Caco-2 (cell line): ENCODE measurements around the gene TSPAN15. TPM values are rescaled to one million over a fixed set of nuclear protein-coding genes. Genes with fewer than 3 reads are reported as not detected.

Experiments
- BruUV-seq: library from RNA; stranded (reverse); fragments of 400-500 nt; replicated peaks from 2 replicates; lab custom pipeline; 2021; lab: Mats Ljungman, UMichigan
- CTCF ChIA-PET: fragments of 300-600 bp; sonication (Branson Sonifier 250); formaldehyde crosslinking; loops from one replicate; lab custom pipeline; 2022; ENCODE audit warnings: antibody characterized with exemption; lab: Charles Lee
- POLR2A ChIA-PET: fragments of 300-600 bp; sonication (Branson Sonifier 250); formaldehyde crosslinking; loops from one replicate; lab custom pipeline; 2022; ENCODE audit warnings: antibody characterized with exemption; lab: Charles Lee
- DNase-seq, 2 experiments: peaks; one replicate each; pipeline versions ENCODE4 v3.0.0 to v3.0.0-alpha.2; 2020 to 2022
- H3K27me3 ChIP-seq: replicated peaks from 2 replicates; pipeline ENCODE4 v1.6.0; 2011; ENCODE audit warnings: low read length; ENCODE audit not compliant: control insufficient read depth, insufficient read depth
- H3K36me3 ChIP-seq: 2 replicates; pipeline ENCODE4 v1.5.1; 2011; ENCODE audit warnings: low read length; ENCODE audit not compliant: control insufficient read depth, insufficient read depth
- H3K4me1 ChIP-seq: fragments of 250-450 bp; sonication (Bioruptor Pico); 2 replicates; pipeline ENCODE4 v1.5.1; 2020; ENCODE audit warnings: mild to moderate bottlenecking
- H3K4me3 ChIP-seq: 2 replicates; pipeline ENCODE4 v1.5.1; 2011; ENCODE audit warnings: low read depth, mild to moderate bottlenecking, control low read depth, low read length
- H3K9me3 ChIP-seq: fragments of 250-450 bp; sonication (Bioruptor Pico); 2 replicates; pipeline ENCODE4 v1.5.1; 2020; ENCODE audit warnings: mild to moderate bottlenecking, moderate library complexity
- H3K27ac Mint-ChIP-seq: one replicate; pipeline ENCODE4 v1.8.0; 2022; ENCODE audit warnings: mixed read lengths; ENCODE audit not compliant: unreplicated experiment
- H3K27me3 Mint-ChIP-seq: one replicate; pipeline ENCODE4 v1.8.0; 2022; ENCODE audit warnings: mixed read lengths; ENCODE audit not compliant: insufficient read depth, unreplicated experiment
- H3K36me3 Mint-ChIP-seq: one replicate; pipeline ENCODE4 v1.8.0; 2022; ENCODE audit warnings: mild to moderate bottlenecking, mixed read lengths; ENCODE audit not compliant: insufficient read depth, unreplicated experiment
- H3K4me1 Mint-ChIP-seq: one replicate; pipeline ENCODE4 v1.8.0; 2022; ENCODE audit warnings: low read depth, mixed read lengths; ENCODE audit not compliant: unreplicated experiment
- H3K4me3 Mint-ChIP-seq: one replicate; pipeline ENCODE4 v1.8.0; 2022; ENCODE audit warnings: mild to moderate bottlenecking, moderate library complexity, mixed read lengths; ENCODE audit not compliant: unreplicated experiment
- H3K9me3 Mint-ChIP-seq: one replicate; pipeline ENCODE4 v1.8.0; 2022; ENCODE audit warnings: mixed read lengths; ENCODE audit not compliant: unreplicated experiment
- CTCF ChIP-seq, 2 experiments: fragments of 200-600 bp in 1 of 2; IDR thresholded peaks; 1 replicate in 1 of 2; 2 replicates in 1 of 2; pipeline versions ENCODE4 v1.5.1 to v1.8.0; 2011 to 2022; ENCODE audit warnings: antibody characterized with exemption in 1 of 2, control low read depth in 1 of 2, inconsistent platforms in 1 of 2, low read depth in 1 of 2, low read length in 1 of 2, mild to moderate bottlenecking in 1 of 2, moderate library complexity in 1 of 2; ENCODE audit not compliant: insufficient read depth in 1 of 2, severe bottlenecking in 1 of 2, unreplicated experiment in 1 of 2
- intact Hi-C: fragments of 100-400 bp; cut with micrococcal nuclease; formaldehyde crosslinking; loops from one replicate; pipeline ENCODE4 v1.10.0; 2022; ENCODE audit not compliant: unreplicated experiment
- total RNA-seq: library from RNA; stranded (reverse); gene quantifications from 2 replicates; pipeline ENCODE4 v1.2.3, GENCODE V29; 2022

The TSPAN15 gene
- total RNA-seq, 1 experiment from 2014 or later: 86.5 TPM

GRCh38 chr10:69469976-69470375 is 18.7 kb downstream of the TSPAN15 start:
- CTCF ChIA-PET: interaction anchor here (2.3 kb wide), 1 partner anchor 20 kb away, joined by 15 read pairs; the partner anchor contains the start of gene TSPAN15
- POLR2A ChIA-PET: interaction anchor here (1.2 kb wide), 1 partner anchor 23 kb away, joined by 3 read pairs; no protein-coding TSS in a partner anchor
- Mint-ChIP-seq H3K9me3 (no peaks in the 10 kb centered on the region), H3K36me3 (peaks cover 5% of the 10 kb centered on the region), H3K4me3 (no peak overlapping the region), H3K4me1 (peaks cover 9% of the 10 kb centered on the region), H3K27me3 (no peaks in the 10 kb centered on the region), H3K27ac (no peak overlapping the region)
- Histone ChIP-seq H3K36me3 (no peaks in the 10 kb centered on the region), H3K4me3 (no peak overlapping the region), H3K27me3 (no peaks in the 10 kb centered on the region), H3K4me1 (peaks cover 17% of the 10 kb centered on the region), H3K9me3 (no peaks in the 10 kb centered on the region)
- no peak for TF ChIP-seq CTCF (IDR thresholded peaks at IDR 0.05; ENCODE audit: insufficient read depth in 1 of 2, low read depth in 1 of 2, low read length in 1 of 2, severe bottlenecking in 1 of 2, unreplicated experiment in 1 of 2)
- intact Hi-C loops: loop anchor here (1.0 kb wide), 1 partner anchor 43 kb away; no protein-coding TSS in a partner anchor
- no peak for DNase-seq
- BruUV-seq: no TSS peak

GRCh38 chr10:69470463-69471384 is 19.5 kb downstream of the TSPAN15 start:
- DNase-seq: no peak
- peaks cover 16% of the 10 kb centered on the region for H3K4me1 ChIP-seq
- H3K4me1 Mint-ChIP-seq: peaks cover 9% of the 10 kb centered on the region
- no peak overlapping the region for H3K27ac Mint-ChIP-seq
- H3K36me3 ChIP-seq: no peaks in the 10 kb centered on the region
- no peaks in the 10 kb centered on the region for H3K9me3 Mint-ChIP-seq
- H3K27me3 ChIP-seq: no peaks in the 10 kb centered on the region
- ChIA-PET POLR2A (no interaction called here), CTCF (interaction anchor here (0.8 kb wide), 1 partner anchor 8 kb away, joined by 3 read pairs; no protein-coding TSS in a partner anchor)
- H3K36me3 Mint-ChIP-seq: peaks cover 2% of the 10 kb centered on the region
- intact Hi-C loops: no loop called here
- no TSS peak for BruUV-seq
- no peaks in the 10 kb centered on the region for H3K27me3 Mint-ChIP-seq
- no peak overlapping the region for H3K4me3 ChIP-seq
- H3K9me3 ChIP-seq: no peaks in the 10 kb centered on the region
- no peak overlapping the region for H3K4me3 Mint-ChIP-seq
- TF ChIP-seq CTCF (IDR thresholded peaks at IDR 0.05; ENCODE audit: insufficient read depth in 1 of 2, low read depth in 1 of 2, low read length in 1 of 2, severe bottlenecking in 1 of 2, unreplicated experiment in 1 of 2): no peak

GRCh38 chr10:69472142-69472541 is 20.9 kb downstream of the TSPAN15 start:
- H3K36me3 ChIP-seq: no peaks in the 10 kb centered on the region
- peaks cover 16% of the 10 kb centered on the region for H3K4me1 ChIP-seq
- H3K27me3 Mint-ChIP-seq: no peaks in the 10 kb centered on the region
- ChIA-PET CTCF (interaction anchor here (0.8 to 1.3 kb wide), 2 partner anchors 9 to 64 kb away, joined by 3 read pairs; no protein-coding TSS in a partner anchor), POLR2A (no interaction called here)
- intact Hi-C loops: no loop called here
- TF ChIP-seq CTCF (IDR thresholded peaks at IDR 0.05; ENCODE audit: insufficient read depth in 1 of 2, low read depth in 1 of 2, low read length in 1 of 2, severe bottlenecking in 1 of 2, unreplicated experiment in 1 of 2): no peak
- H3K36me3 Mint-ChIP-seq: peaks cover 6% of the 10 kb centered on the region
- no peak overlapping the region for H3K4me3 Mint-ChIP-seq
- no peak overlapping the region for H3K4me3 ChIP-seq
- H3K9me3 ChIP-seq: no peaks in the 10 kb centered on the region
- H3K4me1 Mint-ChIP-seq: peaks cover 9% of the 10 kb centered on the region
- H3K9me3 Mint-ChIP-seq: no peaks in the 10 kb centered on the region
- no TSS peak for BruUV-seq
- H3K27me3 ChIP-seq: no peaks in the 10 kb centered on the region
- DNase-seq: no peak
- no peak overlapping the region for H3K27ac Mint-ChIP-seq
